SH-SY5Y (cell line): ENCODE measurements around the gene TTN.

Source experiments
- GATA2 ChIP-seq: IDR thresholded peaks from 2 replicates; pipeline ENCODE4 v1.6.1; 2011; ENCODE audit warnings: mild to moderate bottlenecking, low read depth, low read length
- GATA3 ChIP-seq: IDR thresholded peaks from 2 replicates; pipeline ENCODE4 v1.6.1; 2011; ENCODE audit warnings: low read depth, mild to moderate bottlenecking, low read length, moderate library complexity

GRCh38 chr2:178718283-178718682, 88.9 kb downstream of the TTN start:
- no peak for TF ChIP-seq GATA2
- no peak for TF ChIP-seq GATA3
